ENCODE measurements around the gene MYT1.

- no peak for TF ChIP-seq POLR2A (IDR thresholded peaks at IDR 0.05; ENCODE audit: low read length)
- TF ChIP-seq GATA1 (IDR thresholded peaks at IDR 0.05; ENCODE audit: low read depth, low read length) = no peak
Observed at GRCh38 chr20:64159711-64160110, 4.5 kb upstream of the MYT1 start.

All from erythroblast (primary cell).